Right atrium auricular region (tissue), 2 donors: Measurements from ENCODE around the gene MTA1. TPM values are rescaled to one million over a fixed set of nuclear protein-coding genes. Genes with fewer than 3 reads are reported as not detected.

ENCODE experiments used
- DNase-seq: peaks from one replicate; pipeline ENCODE4 v3.0.0-alpha.2; 2019; ENCODE audit warnings: low spot score
- H3K27ac ChIP-seq, 2 donors: fragments of 200-600 bp; sonication (generic); 1 replicate in 1 of 2; 2 replicates in 1 of 2; pipeline ENCODE4 v1.5.1; 2016 to 2019
- H3K27me3 ChIP-seq, 2 donors: fragments of 200-600 bp; sonication (generic); one replicate each; pipeline versions ENCODE4 v1.5.1 to v1.6.0; 2017 to 2019
- H3K36me3 ChIP-seq: fragments of 200-600 bp; sonication (generic); one replicate; pipeline ENCODE4 v1.5.1; 2016
- H3K4me1 ChIP-seq, 2 donors: fragments of 200-600 bp; sonication (generic); one replicate each; pipeline versions ENCODE4 v1.5.1 to v1.6.0; 2017 to 2019
- H3K4me3 ChIP-seq, 2 donors: fragments of 200-600 bp; sonication (generic); 1 replicate in 1 of 2; 2 replicates in 1 of 2; pipeline ENCODE4 v1.5.1; 2017 to 2019; ENCODE audit warnings: mild to moderate bottlenecking in 1 of 2, moderate library complexity in 1 of 2
- H3K9me3 ChIP-seq, 2 donors: fragments of 200-600 bp; sonication (generic); one replicate each; pipeline ENCODE4 v1.5.1; 2019
- CTCF ChIP-seq, 2 donors: fragments of 200-600 bp; sonication (generic); IDR thresholded peaks; one replicate each; pipeline ENCODE4 v1.5.1; 2019; ENCODE audit warnings: antibody characterized with exemption in 2 of 2
- total RNA-seq, 2 donors: library from RNA; depleted of rRNA; stranded (reverse); fragments of >200 nt; gene quantifications; one replicate each; pipeline ENCODE4 v1.1.0, GENCODE V29; 2016

The MTA1 gene
- total RNA-seq, 2 donors from 2014 or later, result 51.9 to 61.7 TPM

- Histone ChIP-seq H3K27me3 (no peaks in the 10 kb centered on the region), H3K36me3 (peaks cover 28% of the 10 kb centered on the region), H3K27ac (no peak overlapping the region), H3K9me3 (no peaks in the 10 kb centered on the region), H3K4me3 (no peak overlapping the region), H3K4me1 (peaks cover 0 to 33% of the 10 kb centered on the region in 2 donors)
- TF ChIP-seq CTCF (IDR thresholded peaks at IDR 0.05), result no peak
- DNase-seq, result no peak
These were observed 27.3 kb downstream of the MTA1 start for GRCh38 chr14:105446971-105447370.

GRCh38 chr14:105447651-105448640 is 28.3 kb downstream of the MTA1 start:
- peaks cover 0 to 33% of the 10 kb centered on the region in 2 donors for H3K4me1 ChIP-seq
- no peak for DNase-seq
- no peak overlapping the region for H3K4me3 ChIP-seq
- no peak for TF ChIP-seq CTCF (IDR thresholded peaks at IDR 0.05)
- H3K27me3 ChIP-seq, result no peaks in the 10 kb centered on the region
- H3K36me3 ChIP-seq, result peaks cover 19% of the 10 kb centered on the region
- no peaks in the 10 kb centered on the region for H3K9me3 ChIP-seq
- peak overlapping the region; percentile 4 to 64 for H3K27ac ChIP-seq

- Histone ChIP-seq H3K36me3 (peaks cover 14% of the 10 kb centered on the region), H3K4me1 (peaks cover 0 to 33% of the 10 kb centered on the region in 2 donors), H3K27me3 (no peaks in the 10 kb centered on the region), H3K9me3 (no peaks in the 10 kb centered on the region), H3K4me3 (no peak overlapping the region), H3K27ac (peak overlapping the region; percentile 4 to 64)
- TF ChIP-seq CTCF (IDR thresholded peaks at IDR 0.05), result peak; percentile 90 to 98
- DNase-seq, result peak; percentile 78
These were observed 29.1 kb downstream of the MTA1 start for GRCh38 chr14:105448706-105449111.

GRCh38 chr14:105449276-105450122 is 29.9 kb downstream of the MTA1 start:
- Histone ChIP-seq H3K4me1 (peaks cover 0 to 33% of the 10 kb centered on the region in 2 donors), H3K36me3 (peaks cover 19% of the 10 kb centered on the region)

DNA sequence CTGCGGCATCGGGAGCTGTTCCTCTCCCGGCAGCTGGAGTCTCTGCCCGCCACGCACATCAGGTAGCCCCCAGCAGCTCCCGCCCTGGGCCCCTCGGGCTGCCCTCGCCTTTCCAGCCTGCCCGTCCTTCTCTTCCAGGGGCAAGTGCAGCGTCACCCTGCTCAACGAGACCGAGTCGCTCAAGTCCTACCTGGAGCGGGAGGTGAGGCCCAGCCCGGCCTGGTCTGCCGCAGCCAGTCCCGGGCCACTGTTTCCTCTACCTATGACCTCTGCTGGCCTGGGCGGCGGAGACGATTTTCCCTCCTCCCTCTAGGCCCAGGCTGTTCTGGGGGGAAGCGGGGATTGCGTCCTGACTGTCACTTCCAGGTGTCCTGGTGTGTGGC is 30.5 kb downstream of the MTA1 start:
- Histone ChIP-seq H3K4me3 (no peak overlapping the region), H3K36me3 (peaks cover 26% of the 10 kb centered on the region), H3K27ac (no peak overlapping the region), H3K27me3 (no peaks in the 10 kb centered on the region), H3K4me1 (peaks cover 0 to 33% of the 10 kb centered on the region in 2 donors), H3K9me3 (no peaks in the 10 kb centered on the region)
- DNase-seq, result no peak
- TF ChIP-seq CTCF (IDR thresholded peaks at IDR 0.05), result no peak

More at GRCh38 chr14:105449276-105450122, 29.9 kb downstream of the MTA1 start:
- H3K4me3 ChIP-seq, result no peak overlapping the region
- no peaks in the 10 kb centered on the region for H3K9me3 ChIP-seq
- no peaks in the 10 kb centered on the region for H3K27me3 ChIP-seq
- H3K27ac ChIP-seq, result peak overlapping the region; percentile 4 to 64
- DNase-seq, result no peak
- no peak for TF ChIP-seq CTCF (IDR thresholded peaks at IDR 0.05)
